Measurements from ENCODE around the gene PDE8B. TPM values are rescaled to one million over a fixed set of nuclear protein-coding genes. Genes with fewer than 3 reads are reported as not detected.

The PDE8B gene
- total and polyA plus RNA-seq, 8 donors = 2.9 to 11.9 (median 6.9) TPM

DNA sequence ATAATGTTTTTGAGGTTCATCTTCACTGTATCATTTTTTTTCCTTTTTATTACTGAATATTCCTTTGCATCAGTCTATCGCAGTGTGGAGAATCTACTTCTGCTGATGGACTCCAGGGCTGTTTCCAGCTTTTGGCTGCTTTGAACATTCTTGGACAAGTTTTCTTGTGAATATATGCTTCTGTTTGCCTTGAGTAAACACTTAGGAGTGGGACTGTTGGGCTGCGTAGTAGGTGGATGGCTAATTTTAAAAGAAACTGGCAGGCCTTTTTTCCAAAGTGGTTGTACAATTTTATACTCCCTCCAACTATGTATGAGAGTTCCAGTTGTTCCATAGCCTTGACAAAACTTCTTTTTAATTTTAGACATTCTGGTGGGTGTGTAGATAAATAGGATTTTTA is 179.3 kb downstream of the PDE8B start:
- DNase-seq (no peak), FAIRE-seq (no peak)

GRCh38 chr5:77390221-77390620 is 179.7 kb downstream of the PDE8B start:
- no peaks in the 10 kb centered on the region for H3K36me3 ChIP-seq
- 81 to 83% methylated on average over 3 of the region's 3 CpGs for WGBS, 2 donors
- no peak overlapping the region for H3K4me3 ChIP-seq
- DNase-seq (no peak), FAIRE-seq (no peak), ATAC-seq (peak in 1 of 4 donors; percentile 46)
- no peaks in the 10 kb centered on the region for H3K9me3 ChIP-seq
- no peak overlapping the region for H3K27ac ChIP-seq
- TF ChIP-seq, protein P1, sequence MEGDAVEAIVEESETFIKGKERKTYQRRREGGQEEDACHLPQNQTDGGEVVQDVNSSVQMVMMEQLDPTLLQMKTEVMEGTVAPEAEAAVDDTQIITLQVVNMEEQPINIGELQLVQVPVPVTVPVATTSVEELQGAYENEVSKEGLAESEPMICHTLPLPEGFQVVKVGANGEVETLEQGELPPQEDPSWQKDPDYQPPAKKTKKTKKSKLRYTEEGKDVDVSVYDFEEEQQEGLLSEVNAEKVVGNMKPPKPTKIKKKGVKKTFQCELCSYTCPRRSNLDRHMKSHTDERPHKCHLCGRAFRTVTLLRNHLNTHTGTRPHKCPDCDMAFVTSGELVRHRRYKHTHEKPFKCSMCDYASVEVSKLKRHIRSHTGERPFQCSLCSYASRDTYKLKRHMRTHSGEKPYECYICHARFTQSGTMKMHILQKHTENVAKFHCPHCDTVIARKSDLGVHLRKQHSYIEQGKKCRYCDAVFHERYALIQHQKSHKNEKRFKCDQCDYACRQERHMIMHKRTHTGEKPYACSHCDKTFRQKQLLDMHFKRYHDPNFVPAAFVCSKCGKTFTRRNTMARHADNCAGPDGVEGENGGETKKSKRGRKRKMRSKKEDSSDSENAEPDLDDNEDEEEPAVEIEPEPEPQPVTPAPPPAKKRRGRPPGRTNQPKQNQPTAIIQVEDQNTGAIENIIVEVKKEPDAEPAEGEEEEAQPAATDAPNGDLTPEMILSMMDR (IDR thresholded peaks at IDR 0.05) = no peak
- no peaks in the 10 kb centered on the region for H3K27me3 ChIP-seq
- H3K4me1 ChIP-seq = no peaks in the 10 kb centered on the region
- intact Hi-C loops (cut with DNase I) = no loop called here

More for the DNA sequence above, 179.3 kb downstream of the PDE8B start:
- Histone ChIP-seq H3K27me3 (no peaks in the 10 kb centered on the region), H3K4me1 (no peaks in the 10 kb centered on the region), H3K27ac (no peak overlapping the region), H3K4me3 (no peak overlapping the region), H3K36me3 (no peaks in the 10 kb centered on the region), H3K9me3 (no peaks in the 10 kb centered on the region)
- TF ChIP-seq, protein P1 (IDR thresholded peaks at IDR 0.05) = no peak
- no peak for ATAC-seq
- WGBS, 2 donors = 59 to 65% methylated on average over 2 of the region's 2 CpGs
- intact Hi-C loops (cut with DNase I) = no loop called here

GRCh38 chr5:77390795-77391194 is 180.3 kb downstream of the PDE8B start:
- no peak overlapping the region for H3K27ac ChIP-seq
- H3K9me3 ChIP-seq = no peaks in the 10 kb centered on the region
- DNase-seq (no peak), FAIRE-seq (no peak), ATAC-seq (peak in 1 of 4 donors; percentile 43)
- intact Hi-C loops (cut with DNase I) = no loop called here
- H3K4me3 ChIP-seq = no peak overlapping the region
- H3K27me3 ChIP-seq = no peaks in the 10 kb centered on the region
- no peaks in the 10 kb centered on the region for H3K36me3 ChIP-seq
- WGBS, 2 donors = 76 to 89% methylated on average over 2 of the region's 2 CpGs
- TF ChIP-seq, protein P1 (IDR thresholded peaks at IDR 0.05) = no peak
- no peaks in the 10 kb centered on the region for H3K4me1 ChIP-seq

- Histone ChIP-seq H3K36me3 (no peaks in the 10 kb centered on the region), H3K27ac (no peak overlapping the region), H3K4me1 (no peaks in the 10 kb centered on the region), H3K27me3 (no peaks in the 10 kb centered on the region), H3K9me3 (no peaks in the 10 kb centered on the region), H3K4me3 (no peak overlapping the region)
- WGBS, 2 donors = 74 to 88% methylated on average over 10 of the region's 10 CpGs
- DNase-seq (no peak), ATAC-seq (no peak), FAIRE-seq (no peak)
- TF ChIP-seq, protein P1 (IDR thresholded peaks at IDR 0.05) = no peak
- intact Hi-C loops (cut with DNase I) = no loop called here
These were observed 180.8 kb downstream of the PDE8B start for GRCh38 chr5:77391240-77391765.

- Histone ChIP-seq H3K27ac (no peak overlapping the region), H3K27me3 (no peaks in the 10 kb centered on the region), H3K9me3 (no peaks in the 10 kb centered on the region), H3K4me1 (no peaks in the 10 kb centered on the region), H3K4me3 (no peak overlapping the region), H3K36me3 (no peaks in the 10 kb centered on the region)
- DNase-seq (no peak), FAIRE-seq (no peak), ATAC-seq (peak in 3 of 4 donors; percentile 41 to 52 (median 48))
- intact Hi-C loops (cut with DNase I) = no loop called here
- TF ChIP-seq, protein P1 (IDR thresholded peaks at IDR 0.05) = no peak
- WGBS, 2 donors = 37 to 42% methylated on average over 3 of the region's 3 CpGs
These were observed 183.7 kb downstream of the PDE8B start for GRCh38 chr5:77394064-77394715.

Data from pancreas (tissue), 10 donors.